22Rv1 (cell line): Measurements from ENCODE around the gene WFDC8.

ENCODE experiments used
- CTCF ChIP-seq: fragments of 450-650 bp; IDR thresholded peaks from 2 replicates; pipeline ENCODE4 v1.5.1; 2017; ENCODE audit warnings: mild to moderate bottlenecking
- ZFX ChIP-seq: fragments of 450-650 bp; IDR thresholded peaks from 2 replicates; pipeline ENCODE4 v1.6.1; 2017; ENCODE audit warnings: antibody characterized with exemption, borderline replicate concordance

GRCh38 chr20:45507011-45507820 lies 71.9 kb downstream of the WFDC8 start:
- TF ChIP-seq CTCF: no peak
- TF ChIP-seq ZFX: no peak
